Common myeloid progenitor, CD34-positive (primary cell): Measurements from ENCODE around the gene MAGI2.

ENCODE experiments used
- CTCF ChIA-PET: fragments of 350-600 bp; sonication (Branson Sonifier 250); formaldehyde crosslinking; loops from one replicate; lab custom pipeline; 2021; ENCODE audit warnings: antibody characterized with exemption; lab: Charles Lee
- POLR2A ChIA-PET: fragments of 350-600 bp; sonication (Branson Sonifier 250); formaldehyde crosslinking; loops from one replicate; lab custom pipeline; 2021; ENCODE audit warnings: antibody characterized with exemption; lab: Charles Lee
- DNase-seq, 3 donors: peaks; one replicate each; pipeline versions ENCODE4 v3.0.0 to v3.0.0-alpha.2; 2013
- H3K27ac ChIP-seq, 2 experiments: 1 replicate in 1 of 2; 2 replicates in 1 of 2; pipeline ENCODE4 v1.7.0; 2013; ENCODE audit warnings: inconsistent platforms in 2 of 2, low read length in 2 of 2, mild to moderate bottlenecking in 2 of 2, low read depth in 1 of 2, moderate library complexity in 1 of 2; ENCODE audit not compliant: severe bottlenecking in 2 of 2, insufficient read depth in 1 of 2, poor library complexity in 1 of 2
- H3K27me3 ChIP-seq, 5 experiments: replicated peaks in 2 of 5; 1 replicate in 3 of 5; 2 replicates in 2 of 5; pipeline versions ENCODE4 v1.6.1 to v1.7.0; 2013; ENCODE audit warnings: low read length in 4 of 5, mild to moderate bottlenecking in 2 of 5, moderate library complexity in 2 of 5, inconsistent platforms in 1 of 5; ENCODE audit not compliant: insufficient read depth in 5 of 5, control insufficient read depth in 4 of 5
- H3K36me3 ChIP-seq, 4 experiments: 1 replicate in 2 of 4; 2 replicates in 2 of 4; pipeline versions ENCODE4 v1.6.1 to v1.7.0; 2013; ENCODE audit warnings: low read length in 3 of 4, control low read depth in 1 of 4, mild to moderate bottlenecking in 1 of 4; ENCODE audit not compliant: control insufficient read depth in 4 of 4, insufficient read depth in 4 of 4
- H3K4me1 ChIP-seq, 4 experiments: 1 replicate in 3 of 4; 2 replicates in 1 of 4; pipeline versions ENCODE4 v1.6.1 to v1.7.1; 2013; ENCODE audit warnings: low read length in 3 of 4, mild to moderate bottlenecking in 3 of 4, control low read depth in 1 of 4, inconsistent platforms in 1 of 4, moderate library complexity in 1 of 4; ENCODE audit not compliant: control insufficient read depth in 4 of 4, insufficient read depth in 4 of 4; ENCODE audit errors: control extremely low read depth in 1 of 4
- H3K4me3 ChIP-seq, 7 experiments: 1 replicate in 4 of 7; 2 replicates in 3 of 7; pipeline versions ENCODE4 v1.5.1 to v1.7.0; 2013; ENCODE audit warnings: mild to moderate bottlenecking in 7 of 7, low read length in 6 of 7, moderate library complexity in 6 of 7, inconsistent platforms in 2 of 7, low read depth in 2 of 7, control low read depth in 1 of 7; ENCODE audit not compliant: insufficient read depth in 4 of 7, control insufficient read depth in 1 of 7; ENCODE audit errors: extremely low read depth in 1 of 7
- H3K9me3 ChIP-seq, 5 experiments: 1 replicate in 4 of 5; 2 replicates in 1 of 5; pipeline versions ENCODE4 v1.6.1 to v1.7.1; 2013; ENCODE audit warnings: low read length in 4 of 5, mild to moderate bottlenecking in 2 of 5, inconsistent platforms in 1 of 5, low read depth in 1 of 5, moderate library complexity in 1 of 5; ENCODE audit not compliant: control insufficient read depth in 4 of 5, insufficient read depth in 2 of 5; ENCODE audit errors: control extremely low read depth in 1 of 5
- WGBS: methylation state at CpG from one replicate; pipeline ENCODE4 v1.1.5; 2013; ENCODE audit not compliant: insufficient coverage; 5-methylcytosine and 5-hydroxymethylcytosine counted together

MAGI2 gene

DNA sequence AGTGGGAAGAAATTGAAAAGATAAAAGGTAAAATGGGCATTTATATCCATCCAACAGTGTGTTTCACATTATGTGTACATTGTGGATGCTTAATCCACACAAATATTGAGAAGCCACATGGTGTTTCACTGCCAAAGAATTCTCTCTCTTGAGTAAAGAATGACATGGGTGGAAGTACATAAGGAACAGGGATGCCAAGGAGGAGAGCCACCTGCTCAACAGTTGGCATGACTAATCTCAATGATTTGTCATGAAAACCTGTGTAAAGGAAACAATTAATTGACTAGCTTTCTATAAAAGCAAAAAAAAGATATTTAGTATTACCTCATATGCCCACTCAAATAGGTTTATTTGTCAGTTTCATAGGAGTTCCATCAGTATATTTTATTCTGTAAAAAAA, 43.1 kb downstream of the MAGI2 start:
- no peaks in the 10 kb centered on the region for H3K9me3 ChIP-seq
- H3K4me1 ChIP-seq = no peaks in the 10 kb centered on the region
- H3K27me3 ChIP-seq = no peaks in the 10 kb centered on the region
- H3K4me3 ChIP-seq = no peak overlapping the region
- DNase-seq = no peak
- H3K27ac ChIP-seq = no peak overlapping the region
- ChIA-PET POLR2A (no interaction called here), CTCF (interaction anchor here (0.6 to 1.0 kb wide), 2 partner anchors 39 to 41 kb away, joined by 3 read pairs; no protein-coding TSS in a partner anchor)
- no peaks in the 10 kb centered on the region for H3K36me3 ChIP-seq

DNA sequence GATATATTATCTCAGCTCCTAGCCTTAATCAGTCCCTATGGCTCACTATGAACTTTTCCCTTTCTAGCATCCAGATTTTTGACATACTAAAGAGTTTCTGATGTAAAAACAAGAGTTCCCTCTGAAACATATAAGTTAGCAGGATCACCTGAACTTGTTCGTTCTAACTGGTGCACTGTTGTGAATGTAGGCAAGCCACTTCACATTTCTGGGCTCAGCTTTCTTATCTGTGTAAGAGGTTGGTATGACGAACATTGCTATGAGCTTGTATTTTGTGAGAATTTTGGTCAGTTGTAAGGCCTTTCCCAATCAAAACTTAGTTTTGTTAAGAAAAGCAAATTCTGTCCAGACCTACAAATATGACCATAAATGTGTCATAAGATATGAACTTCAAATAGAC, 46.1 kb downstream of the MAGI2 start:
- POLR2A ChIA-PET = no interaction called here
- no peaks in the 10 kb centered on the region for H3K9me3 ChIP-seq
- DNase-seq = no peak
- WGBS = 100% methylated on average over 1 of the region's 2 CpGs
- no peaks in the 10 kb centered on the region for H3K27me3 ChIP-seq
- H3K4me3 ChIP-seq = no peak overlapping the region
- H3K27ac ChIP-seq = no peak overlapping the region
- H3K36me3 ChIP-seq = no peaks in the 10 kb centered on the region
- H3K4me1 ChIP-seq = no peaks in the 10 kb centered on the region
- CTCF ChIA-PET = no interaction called here

- Histone ChIP-seq H3K4me3 (no peak overlapping the region), H3K9me3 (no peaks in the 10 kb centered on the region), H3K27ac (no peak overlapping the region), H3K36me3 (no peaks in the 10 kb centered on the region), H3K4me1 (no peaks in the 10 kb centered on the region), H3K27me3 (no peaks in the 10 kb centered on the region)
- CTCF ChIA-PET = no interaction called here
- POLR2A ChIA-PET = no interaction called here
- no CpG with 5 or more reads among the region's 2 CpGs for WGBS
- no peak for DNase-seq
These were observed 47.1 kb downstream of the MAGI2 start for GRCh38 chr7:79406371-79406770.

DNA sequence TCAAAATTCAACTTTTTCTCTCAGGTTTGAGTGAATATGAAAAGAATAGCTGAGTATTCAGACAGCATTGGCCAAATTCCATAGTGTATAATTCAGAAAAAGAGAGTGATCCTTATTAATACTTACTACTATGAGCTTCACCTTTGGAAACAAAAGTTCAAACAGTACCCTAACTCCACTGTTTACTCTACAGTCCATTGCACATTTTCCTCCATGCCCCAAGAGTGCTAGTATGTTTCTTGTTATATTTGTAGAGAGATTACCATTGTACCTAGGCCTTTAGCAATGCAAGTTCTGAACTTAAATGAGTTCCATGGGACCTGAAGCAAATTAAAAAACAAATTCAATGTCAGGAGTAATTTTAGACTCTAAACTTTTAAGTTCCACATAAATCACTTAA, 48.1 kb downstream of the MAGI2 start:
- Histone ChIP-seq H3K4me3 (no peak overlapping the region), H3K9me3 (no peaks in the 10 kb centered on the region), H3K27me3 (no peaks in the 10 kb centered on the region), H3K36me3 (no peaks in the 10 kb centered on the region), H3K27ac (no peak overlapping the region), H3K4me1 (no peaks in the 10 kb centered on the region)
- ChIA-PET POLR2A (no interaction called here), CTCF (no interaction called here)
- no peak for DNase-seq

DNA sequence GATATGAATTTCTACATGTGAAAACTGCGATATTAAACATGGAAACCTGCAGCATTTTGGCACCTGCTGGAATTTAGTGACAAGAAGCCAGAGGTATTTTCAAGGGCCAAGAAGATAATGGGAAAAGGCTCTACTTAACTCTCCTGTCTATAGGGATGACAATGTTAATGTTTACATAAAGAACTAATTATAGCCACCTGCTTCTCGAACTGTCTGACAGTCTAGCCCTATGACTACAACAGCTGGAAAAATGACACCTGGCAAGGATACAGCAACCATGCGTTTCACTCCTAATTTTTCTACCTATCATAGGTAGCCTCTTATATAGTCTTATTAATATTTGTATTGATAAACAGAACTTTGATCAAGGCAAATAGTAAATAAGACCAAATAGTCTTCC, 49.6 kb downstream of the MAGI2 start:
- Histone ChIP-seq H3K36me3 (no peaks in the 10 kb centered on the region), H3K9me3 (no peaks in the 10 kb centered on the region), H3K4me3 (no peak overlapping the region), H3K27me3 (no peaks in the 10 kb centered on the region), H3K4me1 (no peaks in the 10 kb centered on the region), H3K27ac (no peak overlapping the region)
- ChIA-PET CTCF (no interaction called here), POLR2A (no interaction called here)
- WGBS = 100% methylated on average over 1 of the region's 3 CpGs
- no peak for DNase-seq

DNA sequence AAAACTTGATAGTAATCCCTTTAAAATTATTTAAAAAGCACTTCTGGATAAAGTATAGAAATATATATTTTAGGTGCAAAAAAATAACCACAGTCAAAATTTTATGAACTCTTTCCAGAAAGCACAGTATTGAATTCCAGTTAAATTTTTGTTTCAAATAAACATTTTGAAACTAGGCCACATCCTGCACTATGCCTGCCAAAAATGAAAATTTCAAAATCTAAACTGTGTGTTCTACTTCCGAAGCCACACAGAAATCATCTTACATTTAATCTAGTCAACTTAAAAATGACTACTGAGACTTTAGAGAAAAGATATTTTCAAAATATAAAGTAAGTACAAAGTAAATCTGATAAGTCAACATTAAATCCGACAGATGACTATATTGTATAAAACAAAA, 50.0 kb downstream of the MAGI2 start:
- no peaks in the 10 kb centered on the region for H3K36me3 ChIP-seq
- H3K27ac ChIP-seq = no peak overlapping the region
- H3K27me3 ChIP-seq = no peaks in the 10 kb centered on the region
- no peak for DNase-seq
- no CpG with 5 or more reads among the region's 2 CpGs for WGBS
- CTCF ChIA-PET = no interaction called here
- no peak overlapping the region for H3K4me3 ChIP-seq
- no peaks in the 10 kb centered on the region for H3K4me1 ChIP-seq
- POLR2A ChIA-PET = interaction anchor here (0.6 kb wide), 1 partner anchor 1236 kb away, joined by 5 read pairs; no protein-coding TSS in a partner anchor
- H3K9me3 ChIP-seq = no peaks in the 10 kb centered on the region

DNA sequence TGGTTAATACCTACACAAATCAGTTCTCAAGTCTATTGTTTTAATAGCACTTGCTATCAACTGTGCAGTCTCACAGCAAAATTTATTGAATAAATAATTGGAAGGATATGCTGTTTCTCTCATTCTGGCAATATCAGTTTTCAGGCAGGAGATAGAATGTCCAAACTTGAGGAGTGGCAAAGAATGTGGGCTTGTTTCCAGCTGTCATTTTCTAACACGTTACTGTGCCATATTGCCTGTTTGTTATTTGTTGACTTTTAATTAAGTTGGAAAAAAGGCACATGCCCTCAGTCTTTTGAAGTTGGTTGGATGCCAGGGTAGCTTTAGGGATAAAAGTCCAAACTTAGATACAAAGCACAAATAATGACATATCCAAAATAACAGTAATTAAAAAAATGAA, 52.2 kb downstream of the MAGI2 start:
- no peak for DNase-seq
- ChIA-PET CTCF (no interaction called here), POLR2A (no interaction called here)
- Histone ChIP-seq H3K27ac (no peak overlapping the region), H3K9me3 (no peaks in the 10 kb centered on the region), H3K27me3 (no peaks in the 10 kb centered on the region), H3K4me1 (no peaks in the 10 kb centered on the region), H3K4me3 (no peak overlapping the region), H3K36me3 (no peaks in the 10 kb centered on the region)
- no CpG with 5 or more reads among the region's 1 CpG for WGBS
